ENCODE results near the gene CHCHD3. TPM values are rescaled to one million over a fixed set of nuclear protein-coding genes. Genes with fewer than 3 reads are reported as not detected.
"Not testable (repeated sequence)": the region's sequence is repeated elsewhere in the genome, so short reads cannot be mapped to it uniquely, and the experiment has no call there.

CHCHD3 gene
- total RNA-seq, 1 donor from 2014 or later: 35.0 TPM

- intact Hi-C loops (cut with DNase I): no loop called here
- DNase-seq (ENCODE audit: low spot score): no peak
- ATAC-seq: no peak
Observed at GRCh38 chr7:132935608-132936007, 146.3 kb downstream of the CHCHD3 start.

GRCh38 chr7:132934017-132934416 lies 147.9 kb downstream of the CHCHD3 start:
- intact Hi-C loops (cut with DNase I): no loop called here
- DNase-seq (ENCODE audit: low spot score) (no peak), ATAC-seq (no peak)

GRCh38 chr7:132933072-132933458 lies 148.8 kb downstream of the CHCHD3 start:
- ATAC-seq (no peak), DNase-seq (ENCODE audit: low spot score) (no peak)
- intact Hi-C loops (cut with DNase I): no loop called here

- intact Hi-C loops (cut with DNase I): no loop called here
- no peak for ATAC-seq
Observed at GRCh38 chr7:132932296-132933071, 149.4 kb downstream of the CHCHD3 start.

GRCh38 chr7:132930881-132931280 lies 151.0 kb downstream of the CHCHD3 start:
- ATAC-seq (no peak), DNase-seq (ENCODE audit: low spot score) (no peak)
- intact Hi-C loops (cut with DNase I): no loop called here

More at GRCh38 chr7:132932296-132933071, 149.4 kb downstream of the CHCHD3 start:
- no peak for DNase-seq (ENCODE audit: low spot score)

GRCh38 chr7:132929944-132930343 lies 151.9 kb downstream of the CHCHD3 start:
- ATAC-seq; intact Hi-C loops (cut with DNase I); DNase-seq (ENCODE audit: low spot score): not testable (repeated sequence)

GRCh38 chr7:132919771-132920170 lies 162.1 kb downstream of the CHCHD3 start:
- DNase-seq (ENCODE audit: low spot score) (no peak), ATAC-seq (no peak)
- intact Hi-C loops (cut with DNase I): no loop called here

- DNase-seq (ENCODE audit: low spot score): no peak
- ATAC-seq: no peak
- intact Hi-C loops (cut with DNase I): no loop called here
Observed at GRCh38 chr7:132915647-132916046, 166.2 kb downstream of the CHCHD3 start.

GRCh38 chr7:132910657-132911056 lies 171.2 kb downstream of the CHCHD3 start:
- DNase-seq (ENCODE audit: low spot score) (no peak), ATAC-seq (no peak)
- intact Hi-C loops (cut with DNase I): no loop called here

- no peak for DNase-seq (ENCODE audit: low spot score)
- intact Hi-C loops (cut with DNase I): no loop called here
- no peak for ATAC-seq
Observed at GRCh38 chr7:132907380-132907940, 174.4 kb downstream of the CHCHD3 start.

GRCh38 chr7:132906193-132906835 lies 175.6 kb downstream of the CHCHD3 start:
- DNase-seq (ENCODE audit: low spot score) (no peak), ATAC-seq (no peak)
- intact Hi-C loops (cut with DNase I): no loop called here

GRCh38 chr7:132905136-132905535 lies 176.8 kb downstream of the CHCHD3 start:
- DNase-seq (ENCODE audit: low spot score); ATAC-seq; intact Hi-C loops (cut with DNase I): not testable (repeated sequence)

GRCh38 chr7:132904209-132904608 lies 177.7 kb downstream of the CHCHD3 start:
- intact Hi-C loops (cut with DNase I): no loop called here
- ATAC-seq: no peak
- no peak for DNase-seq (ENCODE audit: low spot score)

- DNase-seq (ENCODE audit: low spot score); ATAC-seq: not testable (repeated sequence)
Observed at GRCh38 chr7:132902294-132902693, 179.6 kb downstream of the CHCHD3 start.

GRCh38 chr7:132901241-132901640 lies 180.6 kb downstream of the CHCHD3 start:
- ATAC-seq (no peak), DNase-seq (ENCODE audit: low spot score) (no peak)
- intact Hi-C loops (cut with DNase I): no loop called here

More at GRCh38 chr7:132902294-132902693, 179.6 kb downstream of the CHCHD3 start:
- intact Hi-C loops (cut with DNase I): not testable (repeated sequence)

- ATAC-seq (no peak), DNase-seq (ENCODE audit: low spot score) (no peak)
- intact Hi-C loops (cut with DNase I): no loop called here
Observed at GRCh38 chr7:132899833-132900232, 182.1 kb downstream of the CHCHD3 start.

GRCh38 chr7:132898641-132899175 lies 183.2 kb downstream of the CHCHD3 start:
- intact Hi-C loops (cut with DNase I); ATAC-seq; DNase-seq (ENCODE audit: low spot score): not testable (repeated sequence)

- no peak for DNase-seq (ENCODE audit: low spot score)
- no peak for ATAC-seq
- intact Hi-C loops (cut with DNase I): no loop called here
Observed at GRCh38 chr7:132897093-132897687, 184.7 kb downstream of the CHCHD3 start.

GRCh38 chr7:132895231-132895630 lies 186.7 kb downstream of the CHCHD3 start:
- ATAC-seq (no peak), DNase-seq (ENCODE audit: low spot score) (no peak)
- intact Hi-C loops (cut with DNase I): no loop called here
